Tibial nerve (tissue), 3 donors: ENCODE data around the gene GPHN.

Source experiments
- POLR2A ChIP-seq, 2 donors: fragments of 450-650 bp; IDR thresholded peaks; one replicate each; pipeline ENCODE4 v1.6.1; 2017; ENCODE audit warnings: antibody characterized with exemption in 2 of 2, mild to moderate bottlenecking in 2 of 2, moderate library complexity in 2 of 2
- TF ChIP-seq, protein P1 (sequence below), 5 experiments: fragments of 200-600 bp in 3 of 5; fragments of 450-650 bp in 2 of 5; sonication (generic) in 3 of 5; IDR thresholded peaks; one replicate each; pipeline ENCODE4 v1.5.1; 2016 to 2019; ENCODE audit warnings: antibody characterized with exemption in 5 of 5, mild to moderate bottlenecking in 3 of 5, moderate library complexity in 2 of 5

DNA sequence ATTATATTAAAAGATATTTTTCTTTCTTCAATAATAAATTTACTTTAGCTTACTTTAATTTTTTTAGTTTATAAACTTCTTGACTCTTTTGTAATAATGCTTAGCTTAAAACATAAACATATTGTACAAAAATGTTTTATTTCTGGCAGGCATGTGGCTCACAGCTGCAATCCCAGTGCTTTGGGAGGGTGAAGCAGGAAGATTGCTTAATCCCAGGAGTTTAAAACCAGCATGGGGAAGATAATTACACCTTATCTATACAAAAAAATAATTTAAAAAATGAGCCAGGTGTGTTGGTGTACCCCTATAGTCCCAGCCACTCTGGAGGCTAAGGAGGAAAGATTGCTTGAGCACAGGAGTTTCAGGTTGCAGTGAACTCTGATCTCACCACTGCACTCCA is 120.7 kb downstream of the GPHN start:
- TF ChIP-seq, protein P1, sequence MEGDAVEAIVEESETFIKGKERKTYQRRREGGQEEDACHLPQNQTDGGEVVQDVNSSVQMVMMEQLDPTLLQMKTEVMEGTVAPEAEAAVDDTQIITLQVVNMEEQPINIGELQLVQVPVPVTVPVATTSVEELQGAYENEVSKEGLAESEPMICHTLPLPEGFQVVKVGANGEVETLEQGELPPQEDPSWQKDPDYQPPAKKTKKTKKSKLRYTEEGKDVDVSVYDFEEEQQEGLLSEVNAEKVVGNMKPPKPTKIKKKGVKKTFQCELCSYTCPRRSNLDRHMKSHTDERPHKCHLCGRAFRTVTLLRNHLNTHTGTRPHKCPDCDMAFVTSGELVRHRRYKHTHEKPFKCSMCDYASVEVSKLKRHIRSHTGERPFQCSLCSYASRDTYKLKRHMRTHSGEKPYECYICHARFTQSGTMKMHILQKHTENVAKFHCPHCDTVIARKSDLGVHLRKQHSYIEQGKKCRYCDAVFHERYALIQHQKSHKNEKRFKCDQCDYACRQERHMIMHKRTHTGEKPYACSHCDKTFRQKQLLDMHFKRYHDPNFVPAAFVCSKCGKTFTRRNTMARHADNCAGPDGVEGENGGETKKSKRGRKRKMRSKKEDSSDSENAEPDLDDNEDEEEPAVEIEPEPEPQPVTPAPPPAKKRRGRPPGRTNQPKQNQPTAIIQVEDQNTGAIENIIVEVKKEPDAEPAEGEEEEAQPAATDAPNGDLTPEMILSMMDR (IDR thresholded peaks at IDR 0.05): no peak
- no peak for TF ChIP-seq POLR2A (IDR thresholded peaks at IDR 0.05)
